ENCODE measurements around the gene STK10. TPM values are rescaled to one million over a fixed set of nuclear protein-coding genes. Genes with fewer than 3 reads are reported as not detected.

Gene STK10
- total and polyA plus RNA-seq, 11 donors, result 5.5 to 52.9 (median 10.2) TPM

GRCh38 chr5:172148381-172148780 is 39.6 kb downstream of the STK10 start:
- H3K36me3 ChIP-seq, result peaks cover 0 to 50% (median 0%) of the 10 kb centered on the region in 9 donors
- 78 to 87% (median 79%) methylated on average over 2 to 9 of the region's 9 CpGs for WGBS, 4 donors
- intact Hi-C loops (cut with DNase I), result no loop called here
- no peaks in the 10 kb centered on the region for H3K9me3 ChIP-seq
- ATAC-seq, result no peak
- no peak overlapping the region for H3K27ac ChIP-seq
- TF ChIP-seq POLR2A (IDR thresholded peaks at IDR 0.05), result no peak
- TF ChIP-seq CTCF (IDR thresholded peaks at IDR 0.05), result no peak
- no peak for DNase-seq
- no peak overlapping the region for H3K4me3 ChIP-seq
- H3K4me1 ChIP-seq, result peaks cover 0 to 66% (median 24%) of the 10 kb centered on the region in 12 donors
- H3K27me3 ChIP-seq, result no peaks in the 10 kb centered on the region

DNA sequence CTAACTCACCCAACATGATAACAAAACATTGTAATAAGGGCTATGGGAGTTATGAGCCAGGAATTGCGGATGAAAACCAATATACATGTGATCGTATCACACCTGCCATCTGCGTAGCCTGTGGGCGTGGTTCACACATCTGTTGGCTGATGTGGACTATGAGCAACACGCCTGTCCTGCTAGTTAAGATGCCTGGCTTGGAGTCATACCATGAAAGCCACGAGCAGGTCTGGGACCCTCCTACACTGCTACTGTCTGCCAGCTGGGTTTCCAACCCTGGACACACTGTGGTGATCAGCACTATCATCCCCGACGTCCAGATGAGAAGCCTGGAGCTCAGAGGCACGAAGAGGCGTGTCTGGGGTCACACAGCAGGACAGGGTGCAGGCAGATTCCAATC is 40.2 kb downstream of the STK10 start:
- no peak for TF ChIP-seq POLR2A (IDR thresholded peaks at IDR 0.05)
- TF ChIP-seq CTCF (IDR thresholded peaks at IDR 0.05), result no peak
- no peak for ATAC-seq
- H3K36me3 ChIP-seq, result peaks cover 0 to 49% (median 0%) of the 10 kb centered on the region in 9 donors
- no peaks in the 10 kb centered on the region for H3K27me3 ChIP-seq
- no peak overlapping the region for H3K27ac ChIP-seq
- peaks cover 0 to 63% (median 24%) of the 10 kb centered on the region in 12 donors for H3K4me1 ChIP-seq
- intact Hi-C loops (cut with DNase I), result no loop called here
- WGBS, 4 donors, result 82 to 91% (median 87%) methylated on average over 10 of the region's 10 CpGs
- no peak for DNase-seq
- no peaks in the 10 kb centered on the region for H3K9me3 ChIP-seq
- no peak overlapping the region for H3K4me3 ChIP-seq

DNA sequence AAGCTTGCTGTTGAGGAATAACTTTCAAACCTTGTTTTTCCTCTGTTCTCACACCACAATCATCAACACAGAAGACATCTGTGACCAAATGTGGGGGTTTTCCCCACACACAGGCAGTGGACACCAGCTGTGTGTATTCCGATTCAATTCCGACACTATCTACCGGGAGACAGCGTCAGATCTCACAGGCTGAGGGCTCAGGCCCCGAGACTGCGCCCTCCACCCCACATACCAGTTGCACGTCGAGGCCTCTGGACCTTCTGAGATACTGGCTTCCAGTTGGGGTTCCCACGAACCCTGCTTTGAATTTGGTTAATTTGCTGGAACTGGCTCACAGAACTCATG is 41.3 kb downstream of the STK10 start:
- Histone ChIP-seq H3K9me3 (no peaks in the 10 kb centered on the region), H3K36me3 (peaks cover 0 to 37% (median 0%) of the 10 kb centered on the region in 9 donors), H3K27me3 (no peaks in the 10 kb centered on the region), H3K4me1 (peaks cover 0 to 58% (median 24%) of the 10 kb centered on the region in 12 donors), H3K4me3 (no peak overlapping the region), H3K27ac (no peak overlapping the region)
- no peak for DNase-seq
- intact Hi-C loops (cut with DNase I), result no loop called here
- TF ChIP-seq POLR2A (IDR thresholded peaks at IDR 0.05), result no peak
- no peak for TF ChIP-seq CTCF (IDR thresholded peaks at IDR 0.05)
- 90 to 96% (median 93%) methylated on average over 9 of the region's 9 CpGs for WGBS, 4 donors
- ATAC-seq, result no peak

GRCh38 chr5:172145870-172146747 is 41.9 kb downstream of the STK10 start:
- H3K36me3 ChIP-seq, result peaks cover 0 to 34% (median 0%) of the 10 kb centered on the region in 9 donors
- H3K4me1 ChIP-seq, result peaks cover 0 to 52% (median 22%) of the 10 kb centered on the region in 12 donors
- no peak overlapping the region for H3K4me3 ChIP-seq
- ATAC-seq (no peak), DNase-seq (no peak)
- H3K9me3 ChIP-seq, result no peaks in the 10 kb centered on the region
- WGBS, 4 donors, result 84 to 90% (median 87%) methylated on average over 21 of the region's 21 CpGs
- no peak overlapping the region for H3K27ac ChIP-seq
- intact Hi-C loops (cut with DNase I), result no loop called here
- H3K27me3 ChIP-seq, result no peaks in the 10 kb centered on the region
- TF ChIP-seq CTCF (IDR thresholded peaks at IDR 0.05) (no peak), POLR2A (IDR thresholded peaks at IDR 0.05) (no peak)
